Naive thymus-derived CD8-positive, alpha-beta T cell (primary cell): ENCODE results near the gene LTBP1. TPM values are rescaled to one million over a fixed set of nuclear protein-coding genes. Genes with fewer than 3 reads are reported as not detected.
"Not testable (repeated sequence)": the region's sequence is repeated elsewhere in the genome, so short reads cannot be mapped to it uniquely, and the experiment has no call there.

Experiments used
- ATAC-seq, 2 donors: fragments of 150-1000 bp; cut with Tn5 transposase in 1 of 2; sonication (Bioruptor Pico), chemical (Tn5 transposase) in 1 of 2; 1 replicate in 1 of 2; 2 replicates in 1 of 2; pipeline ENCODE4 v1.10.0; 2021; ENCODE audit warnings: mild to moderate bottlenecking in 2 of 2, moderate library complexity in 2 of 2
- POLR2A ChIA-PET: fragments of 350-600 bp; sonication (Branson Sonifier 250); formaldehyde crosslinking; loops from one replicate; lab custom pipeline; 2021; ENCODE audit warnings: antibody characterized with exemption; lab: Charles Lee
- DNase-seq, 10 donors: peaks; one replicate each; pipeline versions ENCODE4 v3.0.0 to v3.0.0-alpha.2; 2020 to 2022
- H3K27ac Mint-ChIP-seq, 10 donors: one replicate each; pipeline ENCODE4 v1.8.0; 2020 to 2022; ENCODE audit warnings: mild to moderate bottlenecking in 10 of 10, mixed read lengths in 10 of 10, moderate library complexity in 4 of 10, inconsistent platforms in 1 of 10
- H3K27me3 Mint-ChIP-seq, 5 donors: one replicate each; pipeline ENCODE4 v1.8.0; 2021 to 2022; ENCODE audit warnings: mixed read lengths in 5 of 5
- H3K36me3 Mint-ChIP-seq, 3 donors: one replicate each; pipeline ENCODE4 v1.8.0; 2020 to 2022; ENCODE audit warnings: mixed read lengths in 3 of 3, mild to moderate bottlenecking in 2 of 3, inconsistent platforms in 1 of 3
- H3K4me1 Mint-ChIP-seq, 4 donors: one replicate each; pipeline ENCODE4 v1.8.0; 2021 to 2022; ENCODE audit warnings: mixed read lengths in 4 of 4
- H3K4me3 Mint-ChIP-seq, 10 donors: one replicate each; pipeline ENCODE4 v1.8.0; 2020 to 2022; ENCODE audit warnings: mild to moderate bottlenecking in 10 of 10, mixed read lengths in 10 of 10, moderate library complexity in 6 of 10, inconsistent platforms in 1 of 10
- H3K9me3 Mint-ChIP-seq, 9 donors: one replicate each; pipeline ENCODE4 v1.8.0; 2020 to 2022; ENCODE audit warnings: mixed read lengths in 9 of 9, mild to moderate bottlenecking in 3 of 9, inconsistent platforms in 1 of 9, moderate library complexity in 1 of 9
- polyA plus RNA-seq, 3 donors: library from polyadenylated mRNA; unstranded; fragments of 300-500 nt; fragmentation: Illumina TruSeq; gene quantifications; one replicate each; pipeline ENCODE4 v1.2.3, GENCODE V29; 2021
- total RNA-seq, 8 experiments: library from RNA in 2 of 8; stranded (reverse) in 2 of 8; gene quantifications; one replicate each; pipeline ENCODE4 v1.2.3 and lab custom pipeline; 2021 to 2026

The LTBP1 gene
- total and polyA plus RNA-seq, 5 experiments from 2014 or later: 0.02 TPM; not detected in 4

GRCh38 chr2:33430077-33430476 is 483.3 kb downstream of the LTBP1 start:
- Mint-ChIP-seq H3K27me3 (peaks cover 2 to 9% (median 5%) of the 10 kb centered on the region in 5 donors), H3K36me3 (no peaks in the 10 kb centered on the region), H3K4me1 (no peaks in the 10 kb centered on the region), H3K27ac (no peak overlapping the region), H3K4me3 (no peak overlapping the region), H3K9me3 (no peaks in the 10 kb centered on the region)
- DNase-seq (no peak), ATAC-seq (no peak)
- POLR2A ChIA-PET: no interaction called here

- no peaks in the 10 kb centered on the region for H3K9me3 Mint-ChIP-seq
- no peak for DNase-seq
- no peaks in the 10 kb centered on the region for H3K4me1 Mint-ChIP-seq
- no peak for ATAC-seq
- peaks cover 4 to 9% (median 6%) of the 10 kb centered on the region in 5 donors for H3K27me3 Mint-ChIP-seq
- POLR2A ChIA-PET: no interaction called here
- H3K27ac Mint-ChIP-seq: no peak overlapping the region
- H3K36me3 Mint-ChIP-seq: no peaks in the 10 kb centered on the region
- no peak overlapping the region for H3K4me3 Mint-ChIP-seq
Observed at GRCh38 chr2:33430856-33431255, 484.1 kb downstream of the LTBP1 start.

- POLR2A ChIA-PET: no interaction called here
- no peak for ATAC-seq
- H3K9me3 Mint-ChIP-seq: no peaks in the 10 kb centered on the region
Observed at GRCh38 chr2:33432871-33433270, 486.1 kb downstream of the LTBP1 start.

GRCh38 chr2:33433279-33434235 is 486.8 kb downstream of the LTBP1 start:
- DNase-seq (no peak), ATAC-seq (no peak)
- H3K27me3 Mint-ChIP-seq: peaks cover 5 to 10% (median 9%) of the 10 kb centered on the region in 5 donors
- H3K4me1 Mint-ChIP-seq: no peaks in the 10 kb centered on the region
- no peak overlapping the region for H3K4me3 Mint-ChIP-seq
- no peak overlapping the region for H3K27ac Mint-ChIP-seq
- POLR2A ChIA-PET: no interaction called here
- no peaks in the 10 kb centered on the region for H3K9me3 Mint-ChIP-seq
- no peaks in the 10 kb centered on the region for H3K36me3 Mint-ChIP-seq

More at GRCh38 chr2:33432871-33433270, 486.1 kb downstream of the LTBP1 start:
- H3K27me3 Mint-ChIP-seq: peaks cover 5 to 10% (median 9%) of the 10 kb centered on the region in 5 donors
- no peak overlapping the region for H3K4me3 Mint-ChIP-seq
- H3K27ac Mint-ChIP-seq: no peak overlapping the region
- no peak for DNase-seq
- no peaks in the 10 kb centered on the region for H3K4me1 Mint-ChIP-seq
- H3K36me3 Mint-ChIP-seq: no peaks in the 10 kb centered on the region

- no peak for DNase-seq
- no peaks in the 10 kb centered on the region for H3K4me1 Mint-ChIP-seq
- no peak overlapping the region for H3K27ac Mint-ChIP-seq
- peaks cover 6 to 19% (median 13%) of the 10 kb centered on the region in 5 donors for H3K27me3 Mint-ChIP-seq
- ATAC-seq: no peak
- no peaks in the 10 kb centered on the region for H3K36me3 Mint-ChIP-seq
- POLR2A ChIA-PET: no interaction called here
- H3K4me3 Mint-ChIP-seq: no peak overlapping the region
- H3K9me3 Mint-ChIP-seq: no peaks in the 10 kb centered on the region
Observed at GRCh38 chr2:33435518-33435917, 488.8 kb downstream of the LTBP1 start.

GRCh38 chr2:33436083-33436482 is 489.3 kb downstream of the LTBP1 start:
- POLR2A ChIA-PET: no interaction called here
- Mint-ChIP-seq H3K4me1 (no peaks in the 10 kb centered on the region), H3K4me3 (no peak overlapping the region), H3K36me3 (no peaks in the 10 kb centered on the region), H3K27me3 (peaks cover 6 to 17% (median 13%) of the 10 kb centered on the region in 5 donors), H3K9me3 (no peaks in the 10 kb centered on the region), H3K27ac (peak overlapping the region in 1 of 10 donors; percentile 14)
- ATAC-seq: no peak
- no peak for DNase-seq

- POLR2A ChIA-PET: no interaction called here
- H3K4me3 Mint-ChIP-seq: no peak overlapping the region
- DNase-seq (no peak), ATAC-seq (no peak)
- H3K36me3 Mint-ChIP-seq: no peaks in the 10 kb centered on the region
- no peaks in the 10 kb centered on the region for H3K4me1 Mint-ChIP-seq
- H3K27ac Mint-ChIP-seq: no peak overlapping the region
- peaks cover 6 to 16% (median 10%) of the 10 kb centered on the region in 5 donors for H3K27me3 Mint-ChIP-seq
- no peaks in the 10 kb centered on the region for H3K9me3 Mint-ChIP-seq
Observed at GRCh38 chr2:33437297-33437696, 490.5 kb downstream of the LTBP1 start.

GRCh38 chr2:33437815-33438214 is 491.1 kb downstream of the LTBP1 start:
- Mint-ChIP-seq H3K27me3 (peaks cover 4 to 16% (median 10%) of the 10 kb centered on the region in 5 donors), H3K4me1 (no peaks in the 10 kb centered on the region), H3K27ac (no peak overlapping the region), H3K9me3 (no peaks in the 10 kb centered on the region), H3K36me3 (no peaks in the 10 kb centered on the region), H3K4me3 (no peak overlapping the region)
- POLR2A ChIA-PET: no interaction called here
- DNase-seq: no peak
- ATAC-seq: no peak

GRCh38 chr2:33441235-33441810 is 494.6 kb downstream of the LTBP1 start:
- peak overlapping the region in 1 of 10 donors; percentile 26 for H3K27ac Mint-ChIP-seq
- no peaks in the 10 kb centered on the region for H3K9me3 Mint-ChIP-seq
- H3K4me3 Mint-ChIP-seq: no peak overlapping the region
- H3K27me3 Mint-ChIP-seq: peaks cover 0 to 11% (median 9%) of the 10 kb centered on the region in 5 donors
- peak in 1 of 10 donors; percentile 8 for DNase-seq
- POLR2A ChIA-PET: no interaction called here
- ATAC-seq: no peak
- H3K4me1 Mint-ChIP-seq: no peaks in the 10 kb centered on the region
- H3K36me3 Mint-ChIP-seq: no peaks in the 10 kb centered on the region

- H3K27me3 Mint-ChIP-seq: peaks cover 0 to 11% (median 7%) of the 10 kb centered on the region in 5 donors
- H3K36me3 Mint-ChIP-seq, DNase-seq, H3K4me1 Mint-ChIP-seq, ATAC-seq, POLR2A ChIA-PET, H3K9me3 Mint-ChIP-seq, H3K27ac Mint-ChIP-seq, H3K4me3 Mint-ChIP-seq: not testable (repeated sequence)
Observed at GRCh38 chr2:33442052-33442451, 495.3 kb downstream of the LTBP1 start.

- no peak for DNase-seq
- Mint-ChIP-seq H3K4me3 (no peak overlapping the region), H3K36me3 (no peaks in the 10 kb centered on the region), H3K4me1 (no peaks in the 10 kb centered on the region), H3K27ac (no peak overlapping the region), H3K27me3 (peaks cover 0 to 11% (median 5%) of the 10 kb centered on the region in 5 donors), H3K9me3 (no peaks in the 10 kb centered on the region)
- ATAC-seq: no peak
- POLR2A ChIA-PET: no interaction called here
Observed at GRCh38 chr2:33442528-33443079, 495.9 kb downstream of the LTBP1 start.

- Mint-ChIP-seq H3K4me3 (no peak overlapping the region), H3K9me3 (no peaks in the 10 kb centered on the region), H3K27me3 (peaks cover 0 to 11% (median 4%) of the 10 kb centered on the region in 5 donors), H3K36me3 (no peaks in the 10 kb centered on the region), H3K4me1 (no peaks in the 10 kb centered on the region), H3K27ac (no peak overlapping the region)
- DNase-seq (no peak), ATAC-seq (no peak)
- POLR2A ChIA-PET: interaction anchor here (0.7 kb wide), 1 partner anchor 708 kb away, joined by 3 read pairs; no protein-coding TSS in a partner anchor
Observed at GRCh38 chr2:33443274-33443829, 496.6 kb downstream of the LTBP1 start.

- Mint-ChIP-seq H3K27ac (no peak overlapping the region), H3K27me3 (peaks cover 0 to 1% (median 0%) of the 10 kb centered on the region in 5 donors), H3K36me3 (no peaks in the 10 kb centered on the region), H3K9me3 (no peaks in the 10 kb centered on the region), H3K4me1 (no peaks in the 10 kb centered on the region), H3K4me3 (no peak overlapping the region)
- no peak for ATAC-seq
- no peak for DNase-seq
- POLR2A ChIA-PET: no interaction called here
Observed at GRCh38 chr2:33444967-33445366, 498.2 kb downstream of the LTBP1 start.
